VCaP (cell line): Measurements from ENCODE around the gene TICAM2.

ENCODE experiments used
- H3K27ac ChIP-seq: fragments of 450-650 bp; 2 replicates; pipeline ENCODE4 v1.5.1; 2017
- TF ChIP-seq, protein P1 (sequence below): fragments of 450-650 bp; conservative IDR thresholded peaks from 2 replicates; pipeline ENCODE4 v1.5.1; 2017; ENCODE audit warnings: mild to moderate bottlenecking, moderate library complexity

TICAM2 gene

DNA sequence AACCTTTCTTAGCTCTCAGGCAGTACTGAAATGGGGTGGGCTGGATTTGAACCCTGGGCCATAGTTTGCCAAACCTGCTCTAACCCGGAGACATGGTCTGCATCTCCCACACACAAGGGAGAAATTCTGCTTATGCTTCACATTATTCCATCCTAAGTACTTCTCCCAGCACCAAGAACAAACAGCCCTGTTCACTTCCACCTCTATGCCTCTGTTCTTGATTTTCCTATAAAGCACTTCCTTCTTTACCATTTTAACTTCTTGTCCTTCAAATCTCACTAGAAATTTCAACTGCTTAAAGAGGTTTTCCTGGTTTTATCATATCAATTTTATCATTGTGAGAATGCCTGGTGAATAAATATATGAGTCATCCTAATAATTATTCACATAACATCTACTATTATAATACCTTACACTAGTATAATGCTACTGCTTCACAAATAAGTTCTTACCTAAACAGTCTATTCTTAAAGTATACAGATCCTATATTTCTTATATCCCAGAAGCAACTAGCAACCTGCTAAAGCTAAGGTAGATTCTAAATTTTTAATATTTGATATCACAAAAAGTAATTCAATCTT, 70.4 kb downstream of the TICAM2 start:
- H3K27ac ChIP-seq = no peak overlapping the region
- TF ChIP-seq, protein P1, sequence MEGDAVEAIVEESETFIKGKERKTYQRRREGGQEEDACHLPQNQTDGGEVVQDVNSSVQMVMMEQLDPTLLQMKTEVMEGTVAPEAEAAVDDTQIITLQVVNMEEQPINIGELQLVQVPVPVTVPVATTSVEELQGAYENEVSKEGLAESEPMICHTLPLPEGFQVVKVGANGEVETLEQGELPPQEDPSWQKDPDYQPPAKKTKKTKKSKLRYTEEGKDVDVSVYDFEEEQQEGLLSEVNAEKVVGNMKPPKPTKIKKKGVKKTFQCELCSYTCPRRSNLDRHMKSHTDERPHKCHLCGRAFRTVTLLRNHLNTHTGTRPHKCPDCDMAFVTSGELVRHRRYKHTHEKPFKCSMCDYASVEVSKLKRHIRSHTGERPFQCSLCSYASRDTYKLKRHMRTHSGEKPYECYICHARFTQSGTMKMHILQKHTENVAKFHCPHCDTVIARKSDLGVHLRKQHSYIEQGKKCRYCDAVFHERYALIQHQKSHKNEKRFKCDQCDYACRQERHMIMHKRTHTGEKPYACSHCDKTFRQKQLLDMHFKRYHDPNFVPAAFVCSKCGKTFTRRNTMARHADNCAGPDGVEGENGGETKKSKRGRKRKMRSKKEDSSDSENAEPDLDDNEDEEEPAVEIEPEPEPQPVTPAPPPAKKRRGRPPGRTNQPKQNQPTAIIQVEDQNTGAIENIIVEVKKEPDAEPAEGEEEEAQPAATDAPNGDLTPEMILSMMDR = no peak

DNA sequence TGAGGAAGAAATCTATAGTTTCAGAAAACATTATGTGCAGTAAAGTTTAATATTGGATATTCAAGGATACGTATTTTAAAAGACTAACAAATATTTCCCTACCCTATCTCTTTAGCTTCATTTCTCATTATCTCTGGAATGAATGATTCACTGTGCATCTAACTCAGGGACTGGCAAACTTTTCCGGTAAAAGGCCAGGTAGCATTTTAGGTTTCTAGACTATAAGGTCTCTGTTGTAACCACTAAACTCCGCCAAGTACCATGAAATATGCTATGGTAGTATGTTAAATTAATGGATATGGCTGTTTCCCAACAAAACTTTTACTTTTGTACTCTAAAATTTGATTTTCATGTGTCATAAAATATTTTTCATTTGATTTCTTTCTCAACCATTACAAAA, 70.9 kb downstream of the TICAM2 start:
- TF ChIP-seq, protein P1 = no peak
- no peak overlapping the region for H3K27ac ChIP-seq

DNA sequence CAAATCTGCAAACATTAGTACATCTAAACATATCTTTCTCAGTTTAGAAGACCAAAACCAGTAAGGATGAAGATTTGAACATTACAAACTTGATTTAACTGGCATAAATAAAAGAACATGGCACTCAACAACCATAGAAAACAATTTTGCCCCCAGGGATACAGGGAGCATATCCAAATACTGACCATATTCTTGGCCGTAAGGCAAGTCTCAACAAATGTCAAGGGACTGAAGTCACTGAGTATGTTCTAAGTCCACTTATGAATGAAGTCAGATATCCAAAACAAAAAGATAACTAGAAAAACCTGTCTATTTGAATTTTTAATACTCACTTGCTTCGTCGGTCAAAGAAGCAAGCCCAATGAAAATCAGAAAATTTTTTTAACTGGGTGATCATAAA, 71.9 kb downstream of the TICAM2 start:
- TF ChIP-seq, protein P1 = no peak
- no peak overlapping the region for H3K27ac ChIP-seq
